ENCODE data around the gene SMAD6.

The SMAD6 gene

GRCh38 chr15:66721501-66721937, 19.5 kb downstream of the SMAD6 start:
- DNase-seq (ENCODE audit: low read depth) = no peak

- no peak for DNase-seq (ENCODE audit: low read depth)
These were observed 19.9 kb downstream of the SMAD6 start for GRCh38 chr15:66721954-66722353.

- no peak for DNase-seq (ENCODE audit: low read depth)
These were observed 20.9 kb downstream of the SMAD6 start for GRCh38 chr15:66722757-66723540.

- no peak for DNase-seq (ENCODE audit: low read depth)
These were observed 22.0 kb downstream of the SMAD6 start for GRCh38 chr15:66723826-66724731.

- no peak for DNase-seq (ENCODE audit: low read depth)
These were observed 22.9 kb downstream of the SMAD6 start for GRCh38 chr15:66724732-66725463.

GRCh38 chr15:66725464-66725785, 23.4 kb downstream of the SMAD6 start:
- no peak for DNase-seq (ENCODE audit: low read depth)

- no peak for DNase-seq (ENCODE audit: low read depth)
These were observed 24.4 kb downstream of the SMAD6 start for GRCh38 chr15:66726386-66726785.

GRCh38 chr15:66729331-66729951, 27.4 kb downstream of the SMAD6 start:
- DNase-seq (ENCODE audit: low read depth) = no peak

- no peak for DNase-seq (ENCODE audit: low read depth)
These were observed 28.4 kb downstream of the SMAD6 start for GRCh38 chr15:66730168-66731021.

- DNase-seq (ENCODE audit: low read depth) = no peak
These were observed 31.9 kb downstream of the SMAD6 start for GRCh38 chr15:66733976-66734375.

- no peak for DNase-seq (ENCODE audit: low read depth)
These were observed 33.2 kb downstream of the SMAD6 start for GRCh38 chr15:66734961-66735908.

- DNase-seq (ENCODE audit: low read depth) = no peak
These were observed 33.9 kb downstream of the SMAD6 start for GRCh38 chr15:66735909-66736305.

GRCh38 chr15:66737243-66738010, 35.4 kb downstream of the SMAD6 start:
- DNase-seq (ENCODE audit: low read depth) = no peak

GRCh38 chr15:66738116-66738515, 36.1 kb downstream of the SMAD6 start:
- no peak for DNase-seq (ENCODE audit: low read depth)

GRCh38 chr15:66738595-66738994, 36.6 kb downstream of the SMAD6 start:
- no peak for DNase-seq (ENCODE audit: low read depth)

GRCh38 chr15:66739287-66739686, 37.3 kb downstream of the SMAD6 start:
- no peak for DNase-seq (ENCODE audit: low read depth)

- no peak for DNase-seq (ENCODE audit: low read depth)
These were observed 38.8 kb downstream of the SMAD6 start for GRCh38 chr15:66740802-66741201.

GRCh38 chr15:66741646-66742045, 39.6 kb downstream of the SMAD6 start:
- DNase-seq (ENCODE audit: low read depth) = no peak

GRCh38 chr15:66742286-66742685, 40.2 kb downstream of the SMAD6 start:
- DNase-seq (ENCODE audit: low read depth) = no peak
